Right ventricle myocardium superior (tissue), 1 donor: ENCODE data around the gene ASTN2. TPM values are rescaled to one million over a fixed set of nuclear protein-coding genes. Genes with fewer than 3 reads are reported as not detected.

Experiments
- ATAC-seq: fragments of 200-7000 bp; cut with Tn5 transposase; one replicate; pipeline ENCODE4 v1.9.1; 2020; ENCODE audit warnings: mild to moderate bottlenecking; ENCODE audit not compliant: poor library complexity
- DNase-seq: peaks from one replicate; pipeline ENCODE4 v3.0.0-alpha.2; 2020
- intact Hi-C: fragments of 100-400 bp; cut with DNase I; formaldehyde crosslinking; loops from one replicate; pipeline ENCODE4 v1.11.2; 2022
- total RNA-seq: library from RNA; stranded (reverse); fragmentation: NEBNext Ultra II Directional; extraction: Animal tissue kit (Norgen Biotek cat#: 25700); gene quantifications from one replicate; pipeline ENCODE4 v1.2.1, GENCODE V29; 2021
- donor health status: DM: no; HTN: yes; CAD: no; lungs with severe emphysema.

The ASTN2 gene
- total RNA-seq, 1 donor from 2014 or later: 6.4 TPM

DNA sequence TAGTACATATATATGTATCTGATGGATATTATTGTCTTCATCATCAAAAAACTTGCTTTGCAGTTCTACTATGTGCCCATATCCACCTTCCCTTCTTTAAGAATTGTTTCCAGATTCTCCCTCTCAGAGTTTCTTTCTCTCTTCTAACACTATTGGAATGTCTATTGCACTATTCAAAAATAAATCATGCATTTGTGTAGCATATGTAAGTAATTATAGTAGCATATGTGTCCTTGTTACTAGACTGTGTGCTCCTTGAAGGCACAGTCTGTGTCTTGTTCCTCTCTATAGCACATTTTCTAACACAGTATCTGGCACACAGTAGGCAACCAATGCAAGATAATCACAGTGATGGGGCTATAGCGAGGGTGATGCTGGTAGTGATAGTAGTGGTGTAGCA lies 771.2 kb downstream of the ASTN2 start:
- ATAC-seq: no peak
- no peak for DNase-seq
- intact Hi-C loops: loop anchor here (10.0 kb wide), 1 partner anchor 69 kb away; no protein-coding TSS in a partner anchor

- DNase-seq (no peak), ATAC-seq (peak; percentile 72)
- intact Hi-C loops: loop anchor here (10.0 kb wide), 1 partner anchor 67 kb away; no protein-coding TSS in a partner anchor
These were observed 773.4 kb downstream of the ASTN2 start for GRCh38 chr9:116641292-116642059.

GRCh38 chr9:116639251-116639741 lies 775.6 kb downstream of the ASTN2 start:
- ATAC-seq: no peak
- no peak for DNase-seq
- intact Hi-C loops: no loop called here

- no peak for ATAC-seq
- intact Hi-C loops: no loop called here
These were observed 778.9 kb downstream of the ASTN2 start for GRCh38 chr9:116635908-116636307.

GRCh38 chr9:116632990-116633838 lies 781.6 kb downstream of the ASTN2 start:
- ATAC-seq (peak; percentile 84), DNase-seq (no peak)
- intact Hi-C loops: no loop called here

More at GRCh38 chr9:116635908-116636307, 778.9 kb downstream of the ASTN2 start:
- no peak for DNase-seq

DNA sequence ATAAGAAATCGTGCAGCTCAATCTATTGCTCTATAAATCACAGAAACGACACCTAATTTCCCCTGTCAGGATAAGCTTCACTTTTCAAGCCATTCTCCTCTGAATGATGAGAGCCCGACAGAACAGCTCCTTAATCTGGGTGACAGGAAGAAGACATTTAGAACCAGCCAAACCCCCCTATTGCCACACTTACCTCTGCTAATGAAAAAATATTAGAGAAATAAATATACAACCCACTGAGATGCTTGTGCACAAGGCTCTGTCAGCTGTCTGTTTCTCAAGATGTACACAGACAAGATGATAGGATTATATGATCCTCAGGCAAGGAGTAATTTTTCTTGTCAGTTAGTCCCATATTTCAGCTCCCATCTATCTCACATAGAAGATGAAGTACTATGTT lies 785.2 kb downstream of the ASTN2 start:
- no peak for DNase-seq
- intact Hi-C loops: no loop called here
- ATAC-seq: no peak

- ATAC-seq (no peak), DNase-seq (no peak)
- intact Hi-C loops: no loop called here
These were observed 786.1 kb downstream of the ASTN2 start for GRCh38 chr9:116628716-116629115.

DNA sequence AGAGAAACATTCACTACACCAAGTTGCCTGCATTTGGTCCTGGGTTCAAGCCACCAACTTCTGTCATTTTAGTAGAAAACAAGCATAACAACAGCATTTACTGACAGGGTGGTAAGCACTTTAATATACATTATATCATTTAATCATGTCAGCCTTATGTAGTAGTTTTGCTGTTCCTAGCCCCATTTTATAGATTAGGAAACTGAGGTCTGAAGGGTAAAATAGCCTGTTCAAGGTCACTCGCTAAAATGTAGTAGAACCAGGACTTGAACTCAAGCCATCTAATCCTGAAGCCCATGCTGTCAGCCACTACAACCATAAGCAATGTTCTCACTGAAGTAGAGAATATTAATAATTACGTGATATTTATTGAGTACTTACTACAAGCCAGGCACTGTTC lies 787.4 kb downstream of the ASTN2 start:
- DNase-seq (no peak), ATAC-seq (no peak)
- intact Hi-C loops: no loop called here

DNA sequence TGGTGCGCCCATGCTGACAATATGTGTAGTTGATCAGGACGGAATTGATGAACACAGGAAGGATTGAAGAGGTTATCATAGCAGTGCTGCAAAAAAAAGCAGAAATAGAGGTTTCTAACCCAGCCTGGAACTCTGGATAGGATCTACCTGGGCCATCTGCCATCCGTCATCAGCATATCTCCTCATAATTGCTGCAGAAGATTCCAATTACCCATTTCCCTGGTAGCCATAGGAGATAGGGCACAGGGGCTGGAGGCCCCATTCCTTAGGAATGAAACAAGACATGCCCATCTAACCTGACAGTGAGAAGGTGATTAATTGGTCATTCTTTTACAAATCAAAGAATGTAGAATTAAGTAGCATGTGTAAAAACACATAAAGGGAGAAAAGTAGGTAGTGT lies 788.1 kb downstream of the ASTN2 start:
- ATAC-seq: no peak
- DNase-seq: no peak

GRCh38 chr9:116623715-116624114 lies 791.1 kb downstream of the ASTN2 start:
- ATAC-seq: peak; percentile 23
- DNase-seq: no peak
- intact Hi-C loops: no loop called here

More for the DNA sequence above, 788.1 kb downstream of the ASTN2 start:
- intact Hi-C loops: no loop called here

- ATAC-seq: no peak
- intact Hi-C loops: no loop called here
- DNase-seq: no peak
These were observed 797.5 kb downstream of the ASTN2 start for GRCh38 chr9:116617389-116617788.

DNA sequence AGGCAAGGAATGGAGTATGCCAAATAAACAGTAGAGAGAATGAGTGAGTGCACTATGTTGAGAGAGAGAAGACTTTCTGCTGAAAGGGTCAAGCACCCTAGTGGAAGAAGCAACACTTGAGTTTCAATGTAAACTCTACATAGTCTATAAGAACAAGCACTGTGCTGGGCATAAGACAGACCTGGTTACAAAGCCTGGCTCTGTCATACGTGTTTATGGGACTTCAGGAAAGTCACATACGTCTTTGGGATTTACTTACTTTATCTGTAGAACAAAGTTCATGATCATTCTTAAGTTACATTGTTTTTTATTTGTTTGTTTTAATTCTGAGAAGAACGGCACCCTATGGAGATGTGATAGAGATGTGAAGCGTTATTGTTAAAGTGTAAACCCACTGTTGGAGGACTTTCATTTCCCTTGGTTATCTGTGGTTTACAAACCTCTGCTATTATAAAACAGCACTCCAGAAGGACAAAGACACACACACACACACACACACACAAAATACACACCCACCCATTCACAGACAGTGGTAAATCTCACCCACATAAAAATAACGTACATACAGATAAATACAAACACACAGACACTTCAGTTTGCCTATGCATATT lies 798.4 kb downstream of the ASTN2 start:
- DNase-seq: no peak
- no peak for ATAC-seq
- intact Hi-C loops: no loop called here

- DNase-seq (no peak), ATAC-seq (no peak)
- intact Hi-C loops: no loop called here
These were observed 806.8 kb downstream of the ASTN2 start for GRCh38 chr9:116608064-116608463.

- intact Hi-C loops: no loop called here
These were observed 808.9 kb downstream of the ASTN2 start for GRCh38 chr9:116605904-116606341.

DNA sequence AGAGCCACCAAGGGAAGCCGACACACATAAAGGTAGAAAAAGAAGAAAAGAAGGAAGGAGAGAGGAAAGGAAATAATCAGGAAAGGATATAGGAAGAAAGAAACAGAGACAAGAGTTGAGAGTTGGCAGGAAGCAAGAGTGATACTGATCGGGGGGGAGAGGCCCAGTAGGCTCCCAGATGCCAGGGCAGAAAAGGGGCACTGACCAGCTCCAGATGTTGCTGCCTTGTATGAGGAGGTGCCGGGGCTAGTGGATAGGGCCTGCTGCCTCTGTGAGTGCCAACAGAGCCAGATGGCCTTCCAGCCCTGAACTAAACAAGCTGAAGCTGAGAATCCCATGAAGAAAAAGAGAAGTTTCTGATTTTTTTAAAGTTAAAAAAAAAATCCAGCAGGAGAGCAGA lies 809.8 kb downstream of the ASTN2 start:
- DNase-seq (no peak), ATAC-seq (peak; percentile 36)
- intact Hi-C loops: no loop called here

More at GRCh38 chr9:116605904-116606341, 808.9 kb downstream of the ASTN2 start:
- ATAC-seq (peak; percentile 91), DNase-seq (peak; percentile 71)

GRCh38 chr9:116604251-116604650 lies 810.6 kb downstream of the ASTN2 start:
- ATAC-seq (no peak), DNase-seq (no peak)
- intact Hi-C loops: no loop called here

- ATAC-seq: no peak
- intact Hi-C loops: no loop called here
These were observed 815.4 kb downstream of the ASTN2 start for GRCh38 chr9:116599342-116599884.

GRCh38 chr9:116596646-116597045 lies 818.2 kb downstream of the ASTN2 start:
- intact Hi-C loops: no loop called here
- ATAC-seq: no peak
- no peak for DNase-seq

More at GRCh38 chr9:116599342-116599884, 815.4 kb downstream of the ASTN2 start:
- no peak for DNase-seq

- ATAC-seq: peak; percentile 76
- no peak for DNase-seq
- intact Hi-C loops: no loop called here
These were observed 820.3 kb downstream of the ASTN2 start for GRCh38 chr9:116594547-116594946.
